ENCODE results near the gene RARRES1. TPM values are rescaled to one million over a fixed set of nuclear protein-coding genes. Genes with fewer than 3 reads are reported as not detected.

Gene RARRES1
- total and polyA plus RNA-seq, 7 donors, result 6.4 to 208 (median 14.6) TPM

GRCh38 chr3:158777161-158777873 lies 45.1 kb upstream of the RARRES1 start:
- DNase-seq, result no peak
- peaks cover 0 to 66% (median 54%) of the 10 kb centered on the region in 4 donors for H3K4me1 ChIP-seq
- no peaks in the 10 kb centered on the region for H3K27me3 ChIP-seq
- no peaks in the 10 kb centered on the region for H3K36me3 ChIP-seq
- no peak for TF ChIP-seq EP300 (IDR thresholded peaks at IDR 0.05)
- intact Hi-C loops (cut with DNase I), result no loop called here
- 64 to 78% methylated on average over 3 of the region's 3 CpGs for WGBS, 2 donors
- no peak overlapping the region for H3K4me3 ChIP-seq
- H3K27ac ChIP-seq, result peak overlapping the region in 3 of 4 donors; percentile 11 to 57 (median 26)
- no peaks in the 10 kb centered on the region for H3K9me3 ChIP-seq

GRCh38 chr3:158776531-158776930 lies 44.3 kb upstream of the RARRES1 start:
- TF ChIP-seq CTCF (IDR thresholded peaks at IDR 0.05) (no peak), POLR2AphosphoS5 (IDR thresholded peaks at IDR 0.05) (no peak), EP300 (IDR thresholded peaks at IDR 0.05) (no peak), POLR2A (IDR thresholded peaks at IDR 0.05) (no peak)
- Histone ChIP-seq H3K27ac (peak overlapping the region; percentile 14 to 57 (median 43)), H3K9me3 (no peaks in the 10 kb centered on the region), H3K4me1 (peaks cover 0 to 66% (median 58%) of the 10 kb centered on the region in 4 donors), H3K36me3 (no peaks in the 10 kb centered on the region), H3K27me3 (no peaks in the 10 kb centered on the region), H3K4me3 (no peak overlapping the region)
- intact Hi-C loops (cut with DNase I), result no loop called here
- 87 to 96% methylated on average over 7 of the region's 7 CpGs for WGBS, 2 donors
- no peak for DNase-seq

GRCh38 chr3:158775426-158776410 lies 43.5 kb upstream of the RARRES1 start:
- no peak for DNase-seq
- peaks cover 0 to 74% (median 66%) of the 10 kb centered on the region in 4 donors for H3K4me1 ChIP-seq
- H3K36me3 ChIP-seq, result no peaks in the 10 kb centered on the region
- H3K4me3 ChIP-seq, result no peak overlapping the region
- intact Hi-C loops (cut with DNase I), result no loop called here
- H3K27me3 ChIP-seq, result no peaks in the 10 kb centered on the region
- peak overlapping the region in 3 of 4 donors; percentile 14 to 57 (median 56) for H3K27ac ChIP-seq
- H3K9me3 ChIP-seq, result no peaks in the 10 kb centered on the region
- TF ChIP-seq POLR2AphosphoS5 (IDR thresholded peaks at IDR 0.05) (no peak), POLR2A (IDR thresholded peaks at IDR 0.05) (no peak), CTCF (IDR thresholded peaks at IDR 0.05) (no peak), EP300 (IDR thresholded peaks at IDR 0.05) (no peak)
- 94 to 95% methylated on average over 3 of the region's 3 CpGs for WGBS, 2 donors

GRCh38 chr3:158774965-158775364 lies 42.7 kb upstream of the RARRES1 start:
- TF ChIP-seq EP300 (IDR thresholded peaks at IDR 0.05) (no peak), POLR2AphosphoS5 (IDR thresholded peaks at IDR 0.05) (peak in 3 of 4 donors; percentile 21 to 55 (median 54)), CTCF (IDR thresholded peaks at IDR 0.05) (no peak)
- peaks cover 0 to 81% (median 73%) of the 10 kb centered on the region in 4 donors for H3K4me1 ChIP-seq
- no peaks in the 10 kb centered on the region for H3K9me3 ChIP-seq
- intact Hi-C loops (cut with DNase I), result no loop called here
- no peaks in the 10 kb centered on the region for H3K36me3 ChIP-seq
- no peak overlapping the region for H3K4me3 ChIP-seq
- H3K27me3 ChIP-seq, result no peaks in the 10 kb centered on the region
- H3K27ac ChIP-seq, result peak overlapping the region; percentile 20 to 57 (median 55)
- DNase-seq, result no peak
- WGBS, 2 donors, result 74 to 82% methylated on average over 2 of the region's 2 CpGs

Measured in sigmoid colon (tissue), 7 donors.